Measurements from ENCODE around the gene JPH2.

JPH2 gene

DNA sequence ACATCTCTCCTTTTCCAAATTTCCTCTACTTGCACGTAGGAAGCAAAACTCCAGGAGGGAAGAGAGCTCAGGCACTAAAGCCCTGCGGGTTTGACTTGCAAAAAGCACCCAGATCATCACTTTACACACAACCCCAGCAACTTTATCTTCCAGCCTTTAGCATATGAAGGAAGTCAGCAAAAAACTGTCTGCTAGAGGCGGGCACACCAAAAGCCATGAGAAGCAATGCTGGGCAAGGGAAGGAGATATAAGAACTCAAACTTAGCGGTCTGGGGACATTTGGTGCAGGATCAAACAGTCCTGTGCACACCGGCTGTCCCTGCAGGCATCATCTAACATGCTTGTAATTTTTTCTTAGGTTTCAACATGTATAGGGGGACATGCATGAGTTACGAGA, 113.3 kb downstream of the JPH2 start:
- TF ChIP-seq, protein P1, sequence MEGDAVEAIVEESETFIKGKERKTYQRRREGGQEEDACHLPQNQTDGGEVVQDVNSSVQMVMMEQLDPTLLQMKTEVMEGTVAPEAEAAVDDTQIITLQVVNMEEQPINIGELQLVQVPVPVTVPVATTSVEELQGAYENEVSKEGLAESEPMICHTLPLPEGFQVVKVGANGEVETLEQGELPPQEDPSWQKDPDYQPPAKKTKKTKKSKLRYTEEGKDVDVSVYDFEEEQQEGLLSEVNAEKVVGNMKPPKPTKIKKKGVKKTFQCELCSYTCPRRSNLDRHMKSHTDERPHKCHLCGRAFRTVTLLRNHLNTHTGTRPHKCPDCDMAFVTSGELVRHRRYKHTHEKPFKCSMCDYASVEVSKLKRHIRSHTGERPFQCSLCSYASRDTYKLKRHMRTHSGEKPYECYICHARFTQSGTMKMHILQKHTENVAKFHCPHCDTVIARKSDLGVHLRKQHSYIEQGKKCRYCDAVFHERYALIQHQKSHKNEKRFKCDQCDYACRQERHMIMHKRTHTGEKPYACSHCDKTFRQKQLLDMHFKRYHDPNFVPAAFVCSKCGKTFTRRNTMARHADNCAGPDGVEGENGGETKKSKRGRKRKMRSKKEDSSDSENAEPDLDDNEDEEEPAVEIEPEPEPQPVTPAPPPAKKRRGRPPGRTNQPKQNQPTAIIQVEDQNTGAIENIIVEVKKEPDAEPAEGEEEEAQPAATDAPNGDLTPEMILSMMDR (IDR thresholded peaks at IDR 0.05), result no peak

DNA sequence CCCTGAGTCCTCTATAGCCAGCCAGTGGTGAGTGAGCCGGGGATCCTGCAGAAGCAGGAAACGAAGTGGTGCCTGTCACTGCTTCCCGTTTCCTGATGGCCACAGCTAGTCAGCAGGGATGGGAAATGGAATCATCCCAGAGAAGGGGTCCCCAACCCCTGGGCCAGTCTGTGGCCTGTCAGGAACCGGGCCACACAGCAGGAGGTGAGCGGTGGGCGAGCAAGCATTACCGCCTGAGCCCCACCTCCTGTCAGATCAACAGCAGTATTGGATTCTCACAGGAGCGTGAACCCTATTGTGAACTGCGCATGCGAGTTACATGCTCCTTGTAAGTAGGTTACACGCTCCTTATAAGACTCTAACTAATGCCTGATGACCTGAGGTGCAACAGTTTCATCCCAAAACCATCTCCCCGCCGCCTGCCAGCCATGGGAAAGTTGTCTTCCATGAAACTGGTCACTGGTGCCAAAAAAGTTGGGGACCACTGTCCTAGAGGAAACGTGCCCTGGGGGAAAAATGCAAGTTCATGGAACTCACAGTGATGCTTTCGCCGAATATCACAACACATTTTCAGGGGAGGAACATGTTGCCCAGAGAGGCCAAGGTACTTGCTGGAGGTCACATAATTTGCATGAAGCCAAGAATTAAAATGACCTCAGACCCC, 113.8 kb downstream of the JPH2 start:
- TF ChIP-seq, protein P1 (IDR thresholded peaks at IDR 0.05), result no peak

DNA sequence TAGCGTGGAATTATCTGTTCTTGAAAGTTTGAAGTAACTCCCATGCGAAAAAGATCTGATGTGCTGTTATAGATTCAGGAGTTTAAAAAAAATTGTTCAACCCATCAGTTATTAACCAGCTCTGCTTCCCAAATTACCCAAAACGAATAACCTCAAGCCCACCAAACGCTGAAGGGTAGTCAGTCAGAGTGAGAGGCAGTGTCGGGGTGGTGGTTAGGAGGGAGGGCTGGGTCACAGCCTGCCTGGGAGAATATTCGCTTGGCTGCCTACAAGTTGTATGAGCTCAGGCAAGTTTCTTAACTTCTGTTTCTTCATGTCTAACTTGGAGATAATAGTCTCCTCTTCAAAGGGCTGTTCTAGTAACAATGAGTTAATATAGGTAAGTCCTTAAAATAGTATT, 114.6 kb downstream of the JPH2 start:
- TF ChIP-seq, protein P1 (IDR thresholded peaks at IDR 0.05), result no peak

DNA sequence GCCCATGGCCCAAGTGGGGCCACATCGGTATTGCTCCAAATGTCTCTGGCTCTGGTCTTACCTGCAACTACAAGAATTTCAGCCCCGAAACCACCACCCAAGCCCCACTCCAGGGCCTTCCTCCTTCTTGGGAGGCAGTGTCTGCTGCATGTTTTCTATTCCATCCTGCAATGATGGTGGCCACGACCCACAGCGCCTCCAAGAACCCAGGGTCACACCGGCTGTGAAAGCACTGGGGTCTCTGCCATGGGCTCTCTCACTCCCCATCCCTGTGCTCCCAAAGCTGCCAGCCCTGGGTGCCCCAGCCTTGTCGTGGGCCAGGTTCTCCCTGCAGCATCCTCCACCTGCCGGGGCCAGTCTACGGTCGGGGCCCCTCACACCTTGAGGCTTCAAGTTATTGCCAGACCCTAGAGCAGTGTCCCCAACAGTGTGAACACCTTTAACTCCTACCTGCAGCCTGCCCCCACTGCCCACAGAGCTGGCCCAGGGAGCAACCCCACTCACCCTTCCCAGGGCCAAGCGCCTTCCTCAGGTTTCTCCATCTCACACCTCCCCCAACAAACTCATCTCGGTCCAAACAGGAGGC, 115.4 kb downstream of the JPH2 start:
- TF ChIP-seq, protein P1 (IDR thresholded peaks at IDR 0.05), result no peak

DNA sequence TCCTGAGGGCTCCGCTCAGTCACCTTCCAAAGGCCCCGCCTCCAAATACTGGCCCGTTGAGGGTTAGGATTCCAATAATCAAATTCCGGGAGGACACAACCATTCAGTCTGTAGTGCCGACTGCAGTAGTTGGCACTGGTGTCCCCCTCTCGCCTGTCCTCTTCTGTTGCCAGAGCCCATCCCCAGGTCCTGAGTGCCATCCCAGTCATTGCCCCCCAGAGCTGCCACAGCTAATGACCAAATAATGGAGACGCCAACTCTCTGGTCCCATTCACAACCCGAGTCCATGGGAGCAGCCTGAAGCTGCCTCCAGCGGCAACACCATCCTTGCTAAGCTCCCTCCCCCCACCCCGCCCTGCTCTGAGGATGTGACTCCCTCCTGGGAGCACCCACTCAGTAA, 115.9 kb downstream of the JPH2 start:
- TF ChIP-seq, protein P1 (IDR thresholded peaks at IDR 0.05), result no peak

DNA sequence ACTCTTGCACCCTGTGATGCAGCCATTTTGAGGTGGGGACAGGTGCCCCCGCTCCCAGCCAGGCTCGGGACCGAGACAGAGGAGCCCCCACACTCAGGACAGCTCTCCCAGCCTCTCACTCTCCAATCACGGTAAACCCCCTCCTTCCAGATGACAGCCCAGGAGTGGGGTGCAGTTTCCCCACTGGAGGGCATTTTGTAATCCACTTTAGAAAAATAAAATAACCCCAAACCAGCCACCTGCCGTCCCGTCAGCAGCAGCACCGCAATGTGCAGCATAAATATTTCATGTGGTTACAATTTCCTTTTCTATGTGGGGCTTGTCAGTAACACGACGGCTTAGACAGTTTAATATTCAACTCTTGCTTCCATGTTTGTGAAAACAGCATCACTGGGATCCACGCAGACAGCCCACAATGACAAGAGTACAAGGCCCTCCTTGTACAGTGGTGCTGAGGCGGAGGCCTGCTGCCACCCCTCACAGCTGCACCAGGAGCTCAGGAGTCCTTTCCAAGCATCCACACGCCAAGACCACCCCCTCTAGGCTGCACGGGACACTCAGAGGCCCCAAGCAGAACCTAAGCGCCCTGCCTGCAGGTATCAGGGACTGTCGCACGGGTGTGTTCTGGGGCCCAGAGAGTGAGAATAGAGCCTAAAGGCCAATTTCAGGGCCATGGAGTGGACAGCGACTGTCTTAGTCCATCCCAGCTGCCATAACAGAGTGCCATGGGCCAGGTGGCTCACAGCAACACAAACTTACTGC, 116.7 kb downstream of the JPH2 start:
- TF ChIP-seq, protein P1 (IDR thresholded peaks at IDR 0.05), result no peak

DNA sequence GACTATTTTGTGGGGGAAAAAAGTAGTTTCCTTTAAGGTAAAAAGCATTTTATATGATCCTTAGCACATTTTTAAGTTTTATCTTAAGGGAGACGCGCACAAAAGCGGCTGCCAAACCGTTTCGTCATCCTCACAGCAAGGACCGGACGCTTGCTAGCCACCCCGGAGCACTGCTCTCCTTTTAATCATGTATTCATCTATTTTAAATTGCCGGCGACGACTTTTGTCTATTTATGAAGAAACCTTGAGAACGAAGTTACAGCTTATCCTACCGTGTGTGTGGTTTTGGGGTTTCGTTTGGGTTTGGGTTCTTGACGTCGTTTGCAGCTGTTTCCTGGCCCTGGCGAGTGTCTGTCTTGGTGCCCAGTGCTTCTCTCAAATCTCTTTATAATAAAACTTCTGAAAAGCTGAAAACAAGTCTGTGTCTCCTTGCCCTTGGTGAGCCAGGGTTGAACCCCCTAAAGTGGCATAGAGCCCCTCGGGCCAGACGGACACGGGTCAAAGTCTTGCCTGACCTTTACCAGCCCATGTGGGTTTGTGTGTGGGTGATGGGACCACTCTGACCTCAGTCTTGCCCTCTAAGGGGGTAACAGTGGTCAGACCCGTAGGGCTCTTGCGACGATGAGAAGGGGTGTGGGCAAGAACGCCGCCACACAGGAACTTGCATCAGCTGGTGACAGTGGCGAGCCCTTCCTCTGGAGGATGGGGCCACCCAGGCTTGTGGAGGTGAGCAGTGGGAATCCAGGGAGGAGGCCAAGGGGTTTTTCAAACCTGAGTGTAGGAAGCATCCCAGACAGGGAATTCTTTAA, 117.6 kb downstream of the JPH2 start:
- TF ChIP-seq, protein P1 (IDR thresholded peaks at IDR 0.05), result no peak
